GM12892 (cell line): ENCODE measurements around the gene SF3B2.

Source experiments
- POLR2A ChIP-seq: IDR thresholded peaks from 2 replicates; pipeline ENCODE4 v1.6.1; 2011; ENCODE audit warnings: low read depth, low read length, control low read depth
- TAF1 ChIP-seq: IDR thresholded peaks from 2 replicates; pipeline ENCODE4 v1.6.1; 2011; ENCODE audit warnings: low read depth, mild to moderate bottlenecking, control low read depth, low read length, borderline replicate concordance

DNA sequence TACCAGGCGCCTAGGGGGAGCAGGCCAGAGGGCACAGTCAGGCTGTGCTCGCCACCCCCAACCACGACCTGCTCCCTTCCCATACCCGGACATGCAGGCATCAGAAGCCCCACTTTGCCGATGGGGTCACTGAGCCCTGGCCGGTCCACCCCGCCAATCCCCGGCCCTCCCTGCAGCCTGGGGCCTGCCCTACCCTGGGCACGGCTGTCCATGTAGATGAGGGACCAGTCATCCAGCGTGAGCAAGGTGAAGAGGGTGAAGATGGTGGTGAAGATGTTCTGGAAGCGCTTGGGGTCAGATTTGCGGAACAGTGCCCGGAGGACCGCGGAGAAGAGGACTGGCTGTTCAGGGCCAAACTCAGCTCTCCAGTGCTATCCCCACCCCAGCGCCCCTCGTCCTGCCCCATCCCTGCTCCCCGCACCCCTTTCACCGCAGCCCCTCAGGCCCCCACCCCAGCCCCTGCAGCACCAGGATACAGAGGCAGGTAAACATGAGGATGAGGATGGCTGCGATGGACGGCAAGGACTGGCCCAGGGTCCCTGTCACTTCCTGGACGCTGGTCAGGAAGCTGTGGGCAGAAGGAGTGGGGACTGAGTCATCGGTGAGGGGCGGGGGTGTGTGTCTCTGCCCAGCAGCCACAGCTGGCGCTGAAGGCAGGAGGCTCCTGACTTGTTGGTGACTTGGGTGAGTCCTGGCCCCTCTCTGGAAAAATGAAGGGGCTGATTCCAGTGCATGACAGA is 31.4 kb upstream of the SF3B2 start:
- TF ChIP-seq POLR2A: no peak
- no peak for TF ChIP-seq TAF1
